ENCODE results near the gene SOCS1.

The SOCS1 gene

GRCh38 chr16:11296351-11296705 lies 40.3 kb upstream of the SOCS1 start:
- H4K20me1 ChIP-seq (ENCODE audit: insufficient read depth, low read length, poor library complexity, severe bottlenecking) = no peaks in the 10 kb centered on the region
- peaks cover 18% of the 10 kb centered on the region for H3K4me1 ChIP-seq (ENCODE audit: insufficient read depth, low read length, poor library complexity, severe bottlenecking)
- H3K4me2 ChIP-seq (ENCODE audit: low read depth, low read length, poor library complexity, severe bottlenecking) = no peak overlapping the region
- H3K27me3 ChIP-seq (ENCODE audit: insufficient read depth, low read length, poor library complexity, severe bottlenecking) = no peaks in the 10 kb centered on the region
- TF ChIP-seq, protein P1, sequence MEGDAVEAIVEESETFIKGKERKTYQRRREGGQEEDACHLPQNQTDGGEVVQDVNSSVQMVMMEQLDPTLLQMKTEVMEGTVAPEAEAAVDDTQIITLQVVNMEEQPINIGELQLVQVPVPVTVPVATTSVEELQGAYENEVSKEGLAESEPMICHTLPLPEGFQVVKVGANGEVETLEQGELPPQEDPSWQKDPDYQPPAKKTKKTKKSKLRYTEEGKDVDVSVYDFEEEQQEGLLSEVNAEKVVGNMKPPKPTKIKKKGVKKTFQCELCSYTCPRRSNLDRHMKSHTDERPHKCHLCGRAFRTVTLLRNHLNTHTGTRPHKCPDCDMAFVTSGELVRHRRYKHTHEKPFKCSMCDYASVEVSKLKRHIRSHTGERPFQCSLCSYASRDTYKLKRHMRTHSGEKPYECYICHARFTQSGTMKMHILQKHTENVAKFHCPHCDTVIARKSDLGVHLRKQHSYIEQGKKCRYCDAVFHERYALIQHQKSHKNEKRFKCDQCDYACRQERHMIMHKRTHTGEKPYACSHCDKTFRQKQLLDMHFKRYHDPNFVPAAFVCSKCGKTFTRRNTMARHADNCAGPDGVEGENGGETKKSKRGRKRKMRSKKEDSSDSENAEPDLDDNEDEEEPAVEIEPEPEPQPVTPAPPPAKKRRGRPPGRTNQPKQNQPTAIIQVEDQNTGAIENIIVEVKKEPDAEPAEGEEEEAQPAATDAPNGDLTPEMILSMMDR (conservative IDR thresholded peaks at IDR 0.05; ENCODE audit: low read length) = no peak
- no peak for TF ChIP-seq EZH2phosphoT487 (IDR thresholded peaks at IDR 0.05; ENCODE audit: borderline replicate concordance)
- H3K4me3 ChIP-seq (ENCODE audit: low read length, poor library complexity, severe bottlenecking) = no peak overlapping the region
- H3K9ac ChIP-seq (ENCODE audit: low read depth, low read length, poor library complexity, severe bottlenecking) = peak overlapping the region; percentile 48
- no peaks in the 10 kb centered on the region for H3K79me2 ChIP-seq (ENCODE audit: insufficient read depth, low read length)
- no peaks in the 10 kb centered on the region for H3K9me3 ChIP-seq (ENCODE audit: insufficient read depth, low read depth, low read length)
- H3K36me3 ChIP-seq (ENCODE audit: insufficient read depth, low read length) = no peaks in the 10 kb centered on the region
- no peaks in the 10 kb centered on the region for H3K9me2 ChIP-seq (replicated peaks; ENCODE audit: low read depth, low read length)
- no peaks in the 10 kb centered on the region for H3F3A ChIP-seq (ENCODE audit: low read depth)
- no peak overlapping the region for H2AFZ ChIP-seq (ENCODE audit: low read length)

GRCh38 chr16:11295672-11296071 lies 39.7 kb upstream of the SOCS1 start:
- Histone ChIP-seq H3K9me3 (ENCODE audit: insufficient read depth, low read depth, low read length) (no peaks in the 10 kb centered on the region), H4K20me1 (ENCODE audit: insufficient read depth, low read length, poor library complexity, severe bottlenecking) (no peaks in the 10 kb centered on the region), H3F3A (ENCODE audit: low read depth) (no peaks in the 10 kb centered on the region), H3K27me3 (ENCODE audit: insufficient read depth, low read length, poor library complexity, severe bottlenecking) (no peaks in the 10 kb centered on the region), H3K4me1 (ENCODE audit: insufficient read depth, low read length, poor library complexity, severe bottlenecking) (peaks cover 18% of the 10 kb centered on the region), H3K4me3 (ENCODE audit: low read length, poor library complexity, severe bottlenecking) (no peak overlapping the region), H3K79me2 (ENCODE audit: insufficient read depth, low read length) (no peaks in the 10 kb centered on the region), H3K9me2 (replicated peaks; ENCODE audit: low read depth, low read length) (no peaks in the 10 kb centered on the region), H2AFZ (ENCODE audit: low read length) (no peak overlapping the region), H3K4me2 (ENCODE audit: low read depth, low read length, poor library complexity, severe bottlenecking) (no peak overlapping the region), H3K9ac (ENCODE audit: low read depth, low read length, poor library complexity, severe bottlenecking) (no peak overlapping the region), H3K36me3 (ENCODE audit: insufficient read depth, low read length) (no peaks in the 10 kb centered on the region)
- TF ChIP-seq, protein P1 (conservative IDR thresholded peaks at IDR 0.05; ENCODE audit: low read length) = no peak
- no peak for TF ChIP-seq EZH2phosphoT487 (IDR thresholded peaks at IDR 0.05; ENCODE audit: borderline replicate concordance)

GRCh38 chr16:11292076-11292748 lies 36.2 kb upstream of the SOCS1 start:
- Histone ChIP-seq H3F3A (ENCODE audit: low read depth) (no peaks in the 10 kb centered on the region), H3K79me2 (ENCODE audit: insufficient read depth, low read length) (no peaks in the 10 kb centered on the region), H3K9ac (ENCODE audit: low read depth, low read length, poor library complexity, severe bottlenecking) (no peak overlapping the region), H3K4me1 (ENCODE audit: insufficient read depth, low read length, poor library complexity, severe bottlenecking) (peaks cover 11% of the 10 kb centered on the region), H4K20me1 (ENCODE audit: insufficient read depth, low read length, poor library complexity, severe bottlenecking) (no peaks in the 10 kb centered on the region), H3K9me2 (replicated peaks; ENCODE audit: low read depth, low read length) (no peaks in the 10 kb centered on the region), H3K36me3 (ENCODE audit: insufficient read depth, low read length) (no peaks in the 10 kb centered on the region), H3K4me2 (ENCODE audit: low read depth, low read length, poor library complexity, severe bottlenecking) (no peak overlapping the region), H2AFZ (ENCODE audit: low read length) (no peak overlapping the region), H3K9me3 (ENCODE audit: insufficient read depth, low read depth, low read length) (no peaks in the 10 kb centered on the region), H3K4me3 (ENCODE audit: low read length, poor library complexity, severe bottlenecking) (no peak overlapping the region), H3K27me3 (ENCODE audit: insufficient read depth, low read length, poor library complexity, severe bottlenecking) (no peaks in the 10 kb centered on the region)
- TF ChIP-seq EZH2phosphoT487 (IDR thresholded peaks at IDR 0.05; ENCODE audit: borderline replicate concordance) = no peak
- TF ChIP-seq, protein P1 (conservative IDR thresholded peaks at IDR 0.05; ENCODE audit: low read length) = no peak

Measured in Loucy (cell line).